Measurements from ENCODE around the gene GTF3C6.

GTF3C6 gene

GRCh38 chr6:110971468-110971867, 13.0 kb downstream of the GTF3C6 start:
- no peaks in the 10 kb centered on the region for H3K9me3 ChIP-seq (ENCODE audit: control extremely low read depth in 1 of 5, control insufficient read depth in 4 of 5, insufficient read depth in 2 of 5, low read depth in 1 of 5, low read length in 4 of 5)
- H3K27me3 ChIP-seq (replicated peaks in 2 of 5; ENCODE audit: control insufficient read depth in 4 of 5, insufficient read depth in 5 of 5, low read length in 4 of 5), result no peaks in the 10 kb centered on the region
- WGBS (ENCODE audit: insufficient coverage), result 80% methylated on average over 2 of the region's 2 CpGs
- H3K36me3 ChIP-seq (ENCODE audit: control insufficient read depth in 4 of 4, insufficient read depth in 4 of 4, low read length in 3 of 4), result peaks cover 0 to 24% (median 3%) of the 10 kb centered on the region in 4 experiments
- ChIA-PET POLR2A (interaction anchor here (1.3 kb wide), 1 partner anchor 10 kb away, joined by 3 read pairs; the partner anchor contains the start of gene RPF2), CTCF (interaction anchor here (0.9 to 1.7 kb wide), 5 partner anchors 12 to 289 kb away, joined by 3 to 8 read pairs (median 5); partner anchors contain the start of gene GTF3C6)
- H3K4me1 ChIP-seq (ENCODE audit: control extremely low read depth in 1 of 4, control insufficient read depth in 4 of 4, insufficient read depth in 4 of 4, low read length in 3 of 4), result no peaks in the 10 kb centered on the region
- H3K27ac ChIP-seq (ENCODE audit: insufficient read depth in 1 of 2, low read depth in 1 of 2, low read length in 2 of 2, poor library complexity in 1 of 2, severe bottlenecking in 2 of 2), result no peak overlapping the region
- DNase-seq, result no peak
- H3K4me3 ChIP-seq (ENCODE audit: control insufficient read depth in 1 of 7, extremely low read depth in 1 of 7, insufficient read depth in 4 of 7, low read depth in 2 of 7, low read length in 6 of 7), result no peak overlapping the region

GRCh38 chr6:110976575-110976974, 18.1 kb downstream of the GTF3C6 start:
- Histone ChIP-seq H3K4me1 (ENCODE audit: control extremely low read depth in 1 of 4, control insufficient read depth in 4 of 4, insufficient read depth in 4 of 4, low read length in 3 of 4) (peaks cover 0 to 4% (median 1%) of the 10 kb centered on the region in 4 experiments), H3K9me3 (ENCODE audit: control extremely low read depth in 1 of 5, control insufficient read depth in 4 of 5, insufficient read depth in 2 of 5, low read depth in 1 of 5, low read length in 4 of 5) (no peaks in the 10 kb centered on the region), H3K27me3 (replicated peaks in 2 of 5; ENCODE audit: control insufficient read depth in 4 of 5, insufficient read depth in 5 of 5, low read length in 4 of 5) (no peaks in the 10 kb centered on the region), H3K4me3 (ENCODE audit: control insufficient read depth in 1 of 7, extremely low read depth in 1 of 7, insufficient read depth in 4 of 7, low read depth in 2 of 7, low read length in 6 of 7) (no peak overlapping the region), H3K27ac (ENCODE audit: insufficient read depth in 1 of 2, low read depth in 1 of 2, low read length in 2 of 2, poor library complexity in 1 of 2, severe bottlenecking in 2 of 2) (no peak overlapping the region), H3K36me3 (ENCODE audit: control insufficient read depth in 4 of 4, insufficient read depth in 4 of 4, low read length in 3 of 4) (peaks cover 0 to 2% (median under 1%) of the 10 kb centered on the region in 4 experiments)
- DNase-seq, result no peak
- ChIA-PET POLR2A (no interaction called here), CTCF (no interaction called here)
- WGBS (ENCODE audit: insufficient coverage), result 100% methylated on average over 1 of the region's 1 CpG

GRCh38 chr6:110979565-110980101, 21.1 kb downstream of the GTF3C6 start:
- Histone ChIP-seq H3K4me1 (ENCODE audit: control extremely low read depth in 1 of 4, control insufficient read depth in 4 of 4, insufficient read depth in 4 of 4, low read length in 3 of 4) (peaks cover 6 to 16% (median 10%) of the 10 kb centered on the region in 4 experiments), H3K4me3 (ENCODE audit: control insufficient read depth in 1 of 7, extremely low read depth in 1 of 7, insufficient read depth in 4 of 7, low read depth in 2 of 7, low read length in 6 of 7) (no peak overlapping the region), H3K9me3 (ENCODE audit: control extremely low read depth in 1 of 5, control insufficient read depth in 4 of 5, insufficient read depth in 2 of 5, low read depth in 1 of 5, low read length in 4 of 5) (no peaks in the 10 kb centered on the region), H3K27me3 (replicated peaks in 2 of 5; ENCODE audit: control insufficient read depth in 4 of 5, insufficient read depth in 5 of 5, low read length in 4 of 5) (no peaks in the 10 kb centered on the region), H3K36me3 (ENCODE audit: control insufficient read depth in 4 of 4, insufficient read depth in 4 of 4, low read length in 3 of 4) (peaks cover 0 to 2% (median 0%) of the 10 kb centered on the region in 4 experiments), H3K27ac (ENCODE audit: insufficient read depth in 1 of 2, low read depth in 1 of 2, low read length in 2 of 2, poor library complexity in 1 of 2, severe bottlenecking in 2 of 2) (no peak overlapping the region)
- CTCF ChIA-PET, result interaction anchor here (0.6 kb wide), 1 partner anchor 179 kb away, joined by 4 read pairs; no protein-coding TSS in a partner anchor
- POLR2A ChIA-PET, result no interaction called here
- 100% methylated on average over 7 of the region's 9 CpGs for WGBS (ENCODE audit: insufficient coverage)
- no peak for DNase-seq

GRCh38 chr6:110980227-110980626, 21.7 kb downstream of the GTF3C6 start:
- POLR2A ChIA-PET, result no interaction called here
- peak in 1 of 3 donors; percentile 10 for DNase-seq
- Histone ChIP-seq H3K4me1 (ENCODE audit: control extremely low read depth in 1 of 4, control insufficient read depth in 4 of 4, insufficient read depth in 4 of 4, low read length in 3 of 4) (peaks cover 6 to 16% (median 10%) of the 10 kb centered on the region in 4 experiments), H3K4me3 (ENCODE audit: control insufficient read depth in 1 of 7, extremely low read depth in 1 of 7, insufficient read depth in 4 of 7, low read depth in 2 of 7, low read length in 6 of 7) (no peak overlapping the region), H3K9me3 (ENCODE audit: control extremely low read depth in 1 of 5, control insufficient read depth in 4 of 5, insufficient read depth in 2 of 5, low read depth in 1 of 5, low read length in 4 of 5) (no peaks in the 10 kb centered on the region), H3K27ac (ENCODE audit: insufficient read depth in 1 of 2, low read depth in 1 of 2, low read length in 2 of 2, poor library complexity in 1 of 2, severe bottlenecking in 2 of 2) (no peak overlapping the region), H3K27me3 (replicated peaks in 2 of 5; ENCODE audit: control insufficient read depth in 4 of 5, insufficient read depth in 5 of 5, low read length in 4 of 5) (no peaks in the 10 kb centered on the region), H3K36me3 (ENCODE audit: control insufficient read depth in 4 of 4, insufficient read depth in 4 of 4, low read length in 3 of 4) (peaks cover 0 to 6% (median 0%) of the 10 kb centered on the region in 4 experiments)
- CTCF ChIA-PET, result interaction anchor here (0.6 kb wide), 1 partner anchor 179 kb away, joined by 4 read pairs; no protein-coding TSS in a partner anchor
- WGBS (ENCODE audit: insufficient coverage), result 100% methylated on average over 5 of the region's 5 CpGs

- H3K36me3 ChIP-seq (ENCODE audit: control insufficient read depth in 4 of 4, insufficient read depth in 4 of 4, low read length in 3 of 4), result peaks cover 0 to 9% (median 1%) of the 10 kb centered on the region in 4 experiments
- WGBS (ENCODE audit: insufficient coverage), result 96% methylated on average over 7 of the region's 9 CpGs
- H3K27me3 ChIP-seq (replicated peaks in 2 of 5; ENCODE audit: control insufficient read depth in 4 of 5, insufficient read depth in 5 of 5, low read length in 4 of 5), result no peaks in the 10 kb centered on the region
- no peaks in the 10 kb centered on the region for H3K9me3 ChIP-seq (ENCODE audit: control extremely low read depth in 1 of 5, control insufficient read depth in 4 of 5, insufficient read depth in 2 of 5, low read depth in 1 of 5, low read length in 4 of 5)
- ChIA-PET POLR2A (no interaction called here), CTCF (no interaction called here)
- no peak overlapping the region for H3K27ac ChIP-seq (ENCODE audit: insufficient read depth in 1 of 2, low read depth in 1 of 2, low read length in 2 of 2, poor library complexity in 1 of 2, severe bottlenecking in 2 of 2)
- H3K4me1 ChIP-seq (ENCODE audit: control extremely low read depth in 1 of 4, control insufficient read depth in 4 of 4, insufficient read depth in 4 of 4, low read length in 3 of 4), result peaks cover 6 to 16% (median 10%) of the 10 kb centered on the region in 4 experiments
- H3K4me3 ChIP-seq (ENCODE audit: control insufficient read depth in 1 of 7, extremely low read depth in 1 of 7, insufficient read depth in 4 of 7, low read depth in 2 of 7, low read length in 6 of 7), result peak overlapping the region in 5 of 7 experiments; percentile 91 to 99 (median 93)
- DNase-seq, result no peak
These were observed 22.1 kb downstream of the GTF3C6 start for GRCh38 chr6:110980648-110981047.

GRCh38 chr6:110981202-110981600, 22.7 kb downstream of the GTF3C6 start:
- peak overlapping the region; percentile 97 to 98 for H3K27ac ChIP-seq (ENCODE audit: insufficient read depth in 1 of 2, low read depth in 1 of 2, low read length in 2 of 2, poor library complexity in 1 of 2, severe bottlenecking in 2 of 2)
- H3K36me3 ChIP-seq (ENCODE audit: control insufficient read depth in 4 of 4, insufficient read depth in 4 of 4, low read length in 3 of 4), result peaks cover 4 to 13% (median 5%) of the 10 kb centered on the region in 4 experiments
- 52% methylated on average over 4 of the region's 9 CpGs for WGBS (ENCODE audit: insufficient coverage)
- no peaks in the 10 kb centered on the region for H3K9me3 ChIP-seq (ENCODE audit: control extremely low read depth in 1 of 5, control insufficient read depth in 4 of 5, insufficient read depth in 2 of 5, low read depth in 1 of 5, low read length in 4 of 5)
- H3K4me1 ChIP-seq (ENCODE audit: control extremely low read depth in 1 of 4, control insufficient read depth in 4 of 4, insufficient read depth in 4 of 4, low read length in 3 of 4), result peaks cover 6 to 16% (median 10%) of the 10 kb centered on the region in 4 experiments
- peak overlapping the region; percentile 70 to 99 (median 92) for H3K4me3 ChIP-seq (ENCODE audit: control insufficient read depth in 1 of 7, extremely low read depth in 1 of 7, insufficient read depth in 4 of 7, low read depth in 2 of 7, low read length in 6 of 7)
- ChIA-PET CTCF (interaction anchor here (1.3 kb wide), 1 partner anchor 19 kb away, joined by 3 read pairs; no protein-coding TSS in a partner anchor), POLR2A (interaction anchor here (0.6 to 1.6 kb wide), 7 partner anchors 9 to 166 kb away, joined by 3 to 10 read pairs (median 3); partner anchors contain the start of genes AMD1, CDK19 and GTF3C6)
- H3K27me3 ChIP-seq (replicated peaks in 2 of 5; ENCODE audit: control insufficient read depth in 4 of 5, insufficient read depth in 5 of 5, low read length in 4 of 5), result no peaks in the 10 kb centered on the region
- DNase-seq, result peak in 1 of 3 donors; percentile 20
